Central memory CD8-positive, alpha-beta T cell (primary cell): Measurements from ENCODE around the gene SMIM33.

Experiments used
- ATAC-seq: fragments of 150-1000 bp; cut with Tn5 transposase; replicated peaks from 2 replicates; pipeline ENCODE4 v1.10.0; 2022; ENCODE audit warnings: mild to moderate bottlenecking, moderate FRiP score, moderate number of reproducible peaks; ENCODE audit not compliant: poor library complexity, severe bottlenecking; ENCODE audit errors: extremely low read depth
- DNase-seq, 2 donors: peaks; one replicate each; pipeline ENCODE4 v3.0.0; 2021; ENCODE audit warnings: low spot score in 2 of 2
- H3K27ac Mint-ChIP-seq: one replicate; pipeline ENCODE4 v1.8.0; 2022; ENCODE audit warnings: low read depth, mild to moderate bottlenecking, moderate library complexity, mixed read lengths
- H3K27me3 Mint-ChIP-seq: one replicate; pipeline ENCODE4 v1.8.0; 2022; ENCODE audit warnings: mixed read lengths
- H3K36me3 Mint-ChIP-seq: one replicate; pipeline ENCODE4 v1.8.0; 2022; ENCODE audit warnings: mild to moderate bottlenecking, moderate library complexity, mixed read lengths; ENCODE audit not compliant: insufficient read depth
- H3K4me1 Mint-ChIP-seq: one replicate; pipeline ENCODE4 v1.8.0; 2022; ENCODE audit warnings: mixed read lengths
- H3K4me3 Mint-ChIP-seq: one replicate; pipeline ENCODE4 v1.8.0; 2022; ENCODE audit warnings: mild to moderate bottlenecking, moderate library complexity, mixed read lengths
- H3K9me3 Mint-ChIP-seq: one replicate; pipeline ENCODE4 v1.8.0; 2022; ENCODE audit warnings: mixed read lengths

The SMIM33 gene

GRCh38 chr5:139459451-139459934, 11.3 kb upstream of the SMIM33 start:
- ATAC-seq (no peak), DNase-seq (no peak)
- H3K36me3 Mint-ChIP-seq, result peaks cover 7% of the 10 kb centered on the region
- H3K9me3 Mint-ChIP-seq, result no peaks in the 10 kb centered on the region
- H3K27ac Mint-ChIP-seq, result peak overlapping the region; percentile 95
- H3K4me1 Mint-ChIP-seq, result peaks cover 31% of the 10 kb centered on the region
- H3K4me3 Mint-ChIP-seq, result peak overlapping the region; percentile 66
- H3K27me3 Mint-ChIP-seq, result no peaks in the 10 kb centered on the region

GRCh38 chr5:139460455-139460854, 10.3 kb upstream of the SMIM33 start:
- Mint-ChIP-seq H3K9me3 (no peaks in the 10 kb centered on the region), H3K27me3 (no peaks in the 10 kb centered on the region), H3K27ac (no peak overlapping the region), H3K4me3 (no peak overlapping the region), H3K36me3 (peaks cover 4% of the 10 kb centered on the region), H3K4me1 (peaks cover 30% of the 10 kb centered on the region)
- no peak for ATAC-seq
- DNase-seq, result no peak

DNA sequence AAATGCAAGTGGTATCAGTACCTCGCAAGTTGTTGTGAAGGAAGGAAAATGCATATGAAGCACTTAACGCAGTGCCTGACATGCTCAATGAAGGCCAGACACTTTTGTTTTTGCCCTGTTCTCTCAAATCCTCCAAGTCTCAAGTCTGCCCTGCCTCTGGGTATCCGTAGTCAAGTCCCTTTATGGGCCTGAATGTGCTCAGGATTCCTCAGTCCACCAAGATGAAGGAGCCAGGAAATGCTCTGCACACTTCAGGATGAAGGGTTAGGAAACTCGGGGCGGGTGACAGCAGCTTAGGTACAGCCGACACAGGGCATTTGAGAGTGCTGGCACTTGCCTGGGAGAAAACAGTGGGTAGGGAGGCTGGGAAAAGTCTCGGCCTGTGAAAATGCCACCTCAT, 9.6 kb upstream of the SMIM33 start:
- no peak overlapping the region for H3K4me3 Mint-ChIP-seq
- peaks cover 30% of the 10 kb centered on the region for H3K4me1 Mint-ChIP-seq
- DNase-seq (no peak), ATAC-seq (no peak)
- H3K9me3 Mint-ChIP-seq, result no peaks in the 10 kb centered on the region
- H3K27ac Mint-ChIP-seq, result no peak overlapping the region
- H3K36me3 Mint-ChIP-seq, result peaks cover 4% of the 10 kb centered on the region
- no peaks in the 10 kb centered on the region for H3K27me3 Mint-ChIP-seq

GRCh38 chr5:139461698-139462097, 9.1 kb upstream of the SMIM33 start:
- H3K27me3 Mint-ChIP-seq, result no peaks in the 10 kb centered on the region
- peaks cover 4% of the 10 kb centered on the region for H3K36me3 Mint-ChIP-seq
- ATAC-seq (no peak), DNase-seq (no peak)
- H3K4me3 Mint-ChIP-seq, result no peak overlapping the region
- no peak overlapping the region for H3K27ac Mint-ChIP-seq
- H3K4me1 Mint-ChIP-seq, result peaks cover 25% of the 10 kb centered on the region
- no peaks in the 10 kb centered on the region for H3K9me3 Mint-ChIP-seq

- Mint-ChIP-seq H3K27ac (no peak within 1 kb of the TSS), H3K27me3 (no peaks in the 10 kb centered on the region), H3K9me3 (no peaks in the 10 kb centered on the region), H3K36me3 (no peaks in the 10 kb centered on the region), H3K4me1 (peaks cover 15% of the 10 kb centered on the region), H3K4me3 (no peak within 1 kb of the TSS)
- DNase-seq, result no peak
- ATAC-seq, result no peak
Observed at GRCh38 chr5:139462586-139463276, 8.1 kb upstream of the SMIM33 start, which contains the start of gene ECSCR. ECSCR (minus strand) TSS chr5:139462743; CDS start chr5:139462670, 73 bp downstream.

DNA sequence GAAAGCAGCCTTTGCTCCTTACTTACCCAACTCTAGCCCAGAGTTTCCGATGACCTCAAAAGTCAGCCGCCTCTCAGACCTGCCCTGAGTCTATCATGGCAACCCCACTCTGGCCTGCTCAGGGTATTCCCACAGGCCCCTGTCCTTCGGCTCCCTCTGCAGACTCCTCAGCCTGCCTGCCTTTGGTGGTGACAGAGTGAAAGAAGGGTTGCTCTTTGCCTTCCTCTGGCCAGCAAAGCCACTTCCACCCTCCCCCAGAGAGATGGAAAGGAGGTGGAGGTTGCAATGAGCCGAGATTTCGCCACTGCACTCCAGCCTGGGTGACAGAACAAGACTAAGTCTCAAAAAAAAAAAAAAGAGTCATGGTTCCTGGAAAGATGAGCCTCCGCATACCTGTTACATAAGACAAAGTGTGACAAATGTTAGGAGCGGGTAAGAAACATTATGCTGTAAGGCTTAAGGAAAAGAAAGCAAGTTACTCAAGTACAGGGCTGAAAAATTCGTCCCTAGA, 2.3 kb upstream of the SMIM33 start:
- no peaks in the 10 kb centered on the region for H3K27me3 Mint-ChIP-seq
- ATAC-seq (no peak), DNase-seq (no peak)
- peaks cover 2% of the 10 kb centered on the region for H3K36me3 Mint-ChIP-seq
- H3K4me1 Mint-ChIP-seq, result peaks cover 41% of the 10 kb centered on the region
- H3K9me3 Mint-ChIP-seq, result no peaks in the 10 kb centered on the region
- H3K4me3 Mint-ChIP-seq, result peak overlapping the region; percentile 14
- H3K27ac Mint-ChIP-seq, result peak overlapping the region; percentile 44

GRCh38 chr5:139472386-139473030, 1.7 kb downstream of the SMIM33 start:
- Mint-ChIP-seq H3K36me3 (peaks cover 17% of the 10 kb centered on the region), H3K27ac (peak overlapping the region; percentile 91), H3K9me3 (no peaks in the 10 kb centered on the region), H3K4me1 (peaks cover 65% of the 10 kb centered on the region), H3K4me3 (peak overlapping the region; percentile 84), H3K27me3 (no peaks in the 10 kb centered on the region)
- DNase-seq, result no peak
- no peak for ATAC-seq

DNA sequence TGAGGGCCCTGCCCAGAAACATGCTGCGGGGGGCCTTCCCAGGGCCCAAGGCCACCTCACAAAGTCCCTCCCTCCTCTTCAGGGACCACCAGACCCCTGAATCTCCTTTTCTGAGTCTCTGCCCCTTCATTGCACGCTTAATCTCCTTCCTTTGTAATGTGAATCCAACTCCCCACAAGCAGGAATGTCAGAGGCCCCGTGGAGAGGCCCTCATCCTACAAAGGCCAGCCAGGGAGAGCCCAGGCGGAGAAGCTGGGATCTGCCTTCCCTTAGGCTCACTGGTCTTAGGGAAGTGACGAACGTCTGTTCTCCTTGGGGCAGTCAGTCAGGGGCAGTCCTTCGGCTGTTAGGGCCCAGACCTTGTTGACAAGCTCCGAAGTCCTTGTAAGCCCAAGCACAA, 2.3 kb downstream of the SMIM33 start:
- ATAC-seq (no peak), DNase-seq (no peak)
- H3K4me1 Mint-ChIP-seq, result peaks cover 67% of the 10 kb centered on the region
- H3K9me3 Mint-ChIP-seq, result no peaks in the 10 kb centered on the region
- H3K27me3 Mint-ChIP-seq, result no peaks in the 10 kb centered on the region
- H3K4me3 Mint-ChIP-seq, result no peak overlapping the region
- H3K27ac Mint-ChIP-seq, result no peak overlapping the region
- peaks cover 18% of the 10 kb centered on the region for H3K36me3 Mint-ChIP-seq

GRCh38 chr5:139473565-139473964, 2.8 kb downstream of the SMIM33 start:
- Mint-ChIP-seq H3K9me3 (no peaks in the 10 kb centered on the region), H3K4me3 (no peak overlapping the region), H3K36me3 (peaks cover 21% of the 10 kb centered on the region), H3K27ac (peak overlapping the region; percentile 75), H3K4me1 (peaks cover 68% of the 10 kb centered on the region), H3K27me3 (no peaks in the 10 kb centered on the region)
- ATAC-seq (no peak), DNase-seq (no peak)

DNA sequence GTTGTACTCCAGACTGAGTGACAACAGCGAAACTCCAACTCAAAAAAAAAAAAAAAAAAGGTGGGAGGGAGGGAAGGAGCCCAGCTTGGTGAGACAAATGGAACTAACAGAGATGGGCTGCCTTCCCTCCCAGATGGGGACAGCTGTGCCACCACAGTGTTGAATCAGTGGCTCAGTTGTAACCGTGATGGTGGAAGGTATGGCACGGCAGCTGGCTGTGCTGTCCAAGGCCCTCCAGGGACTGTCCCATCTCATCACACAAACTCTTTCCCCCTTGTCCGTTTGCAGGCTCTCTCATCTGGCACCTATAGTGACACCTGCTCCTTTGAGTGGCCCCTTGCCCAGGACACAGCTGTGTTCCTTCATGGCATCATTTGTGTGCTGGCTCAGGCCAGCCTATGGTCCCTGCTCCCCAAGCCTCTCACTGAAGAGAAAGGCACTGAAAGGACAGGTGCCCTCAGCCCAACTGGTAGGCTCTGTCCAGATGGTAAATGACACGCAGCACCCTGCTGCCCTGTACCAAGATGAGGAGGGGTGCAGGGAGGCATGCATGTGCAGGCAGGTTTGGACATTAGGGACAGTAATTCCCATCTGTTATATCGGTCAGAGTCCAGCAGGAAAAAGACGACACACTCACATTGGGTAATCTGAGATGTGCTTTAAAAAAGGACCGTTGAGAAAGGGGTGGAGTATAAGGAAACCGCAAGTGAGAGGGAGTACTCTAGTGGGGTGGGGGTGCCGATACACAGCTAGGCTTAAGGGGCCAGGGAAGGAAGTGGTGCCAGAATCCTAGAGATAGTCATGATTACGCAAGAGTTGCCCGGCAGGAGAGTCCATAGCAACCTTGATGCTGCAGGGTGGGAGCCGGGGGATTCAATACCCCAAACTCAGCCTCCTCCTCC, 4.3 kb downstream of the SMIM33 start:
- peak overlapping the region; percentile 39 for H3K4me3 Mint-ChIP-seq
- peaks cover 65% of the 10 kb centered on the region for H3K4me1 Mint-ChIP-seq
- DNase-seq (no peak), ATAC-seq (peak; percentile 47)
- H3K36me3 Mint-ChIP-seq, result peaks cover 31% of the 10 kb centered on the region
- H3K27me3 Mint-ChIP-seq, result no peaks in the 10 kb centered on the region
- H3K27ac Mint-ChIP-seq, result peak overlapping the region; percentile 69
- no peaks in the 10 kb centered on the region for H3K9me3 Mint-ChIP-seq

GRCh38 chr5:139475865-139476617, 5.2 kb downstream of the SMIM33 start:
- DNase-seq (no peak), ATAC-seq (no peak)
- Mint-ChIP-seq H3K36me3 (peaks cover 36% of the 10 kb centered on the region), H3K27me3 (no peaks in the 10 kb centered on the region), H3K9me3 (no peaks in the 10 kb centered on the region), H3K4me3 (no peak overlapping the region), H3K4me1 (peaks cover 65% of the 10 kb centered on the region), H3K27ac (peak overlapping the region; percentile 69)
